HG02623 (cell line): Measurements from ENCODE around the gene RIPOR3.
"Not testable (repeated sequence)": the region's sequence is repeated elsewhere in the genome, so short reads cannot be mapped to it uniquely, and the experiment has no call there.

Source experiments
- ATAC-seq: cut with Tn5 transposase; IDR thresholded peaks from one replicate; pipeline ENCODE4 v1.9.1; 2021; ENCODE audit warnings: moderate library complexity; ENCODE audit not compliant: unreplicated experiment

Gene RIPOR3

DNA sequence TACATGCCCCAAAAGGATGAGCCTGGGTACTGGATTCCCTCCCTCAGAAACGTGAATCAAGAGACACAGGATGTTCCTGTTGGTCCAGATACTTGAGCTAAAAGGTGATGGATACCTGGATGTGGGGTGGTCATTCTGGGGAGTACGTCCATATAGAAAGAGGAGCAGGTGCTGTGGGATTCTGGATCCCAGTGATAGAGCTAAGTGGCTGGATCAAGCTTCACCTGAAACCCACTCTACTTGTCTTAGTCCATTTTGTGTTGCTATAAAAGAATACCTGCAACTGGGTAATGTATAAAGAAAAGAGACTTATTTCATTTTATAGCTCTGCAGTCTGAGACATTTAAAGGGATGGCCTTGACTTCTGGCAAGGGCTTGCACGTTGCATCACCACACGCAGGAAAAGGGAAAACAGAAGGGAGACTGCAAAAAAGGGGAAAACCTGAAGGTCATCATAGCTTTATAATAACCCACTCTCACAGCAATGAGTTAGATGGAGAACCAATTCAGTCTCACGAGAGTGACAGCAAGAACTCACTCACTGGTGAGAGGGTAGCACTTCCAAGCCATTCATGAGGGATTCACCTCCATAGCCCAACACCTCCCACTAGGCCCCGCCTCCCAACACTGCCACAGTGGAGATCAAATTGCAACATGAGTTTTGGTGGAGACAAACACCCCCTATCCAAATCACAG is 31.2 kb downstream of the RIPOR3 start:
- ATAC-seq: no peak

DNA sequence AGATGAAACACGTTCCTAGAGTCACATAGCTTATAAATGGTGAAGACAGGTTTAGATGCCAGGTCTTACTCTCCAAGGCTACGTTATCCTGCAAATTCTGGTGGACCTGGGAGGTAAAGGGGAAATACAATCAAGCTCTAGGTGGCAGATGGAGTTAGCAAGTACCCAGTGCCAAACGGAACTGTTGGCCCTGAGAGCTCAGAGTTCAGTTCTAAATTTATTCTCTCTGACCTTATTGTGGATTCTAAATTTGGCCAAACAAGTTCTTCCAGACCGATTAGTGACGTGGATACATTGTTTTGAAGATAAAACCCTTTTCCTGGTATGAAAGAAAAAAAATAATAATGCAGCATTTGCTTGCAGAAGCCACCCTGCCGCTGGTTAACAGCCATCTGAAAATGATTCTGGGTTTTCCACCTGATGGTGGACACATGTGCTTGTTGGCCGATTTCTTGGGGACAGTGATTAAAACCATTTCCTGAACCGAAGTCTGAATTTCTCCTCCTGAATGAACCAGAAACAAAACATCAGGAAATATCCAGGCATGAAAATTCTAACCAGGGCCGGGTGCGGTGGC is 32.5 kb downstream of the RIPOR3 start:
- ATAC-seq: no peak

DNA sequence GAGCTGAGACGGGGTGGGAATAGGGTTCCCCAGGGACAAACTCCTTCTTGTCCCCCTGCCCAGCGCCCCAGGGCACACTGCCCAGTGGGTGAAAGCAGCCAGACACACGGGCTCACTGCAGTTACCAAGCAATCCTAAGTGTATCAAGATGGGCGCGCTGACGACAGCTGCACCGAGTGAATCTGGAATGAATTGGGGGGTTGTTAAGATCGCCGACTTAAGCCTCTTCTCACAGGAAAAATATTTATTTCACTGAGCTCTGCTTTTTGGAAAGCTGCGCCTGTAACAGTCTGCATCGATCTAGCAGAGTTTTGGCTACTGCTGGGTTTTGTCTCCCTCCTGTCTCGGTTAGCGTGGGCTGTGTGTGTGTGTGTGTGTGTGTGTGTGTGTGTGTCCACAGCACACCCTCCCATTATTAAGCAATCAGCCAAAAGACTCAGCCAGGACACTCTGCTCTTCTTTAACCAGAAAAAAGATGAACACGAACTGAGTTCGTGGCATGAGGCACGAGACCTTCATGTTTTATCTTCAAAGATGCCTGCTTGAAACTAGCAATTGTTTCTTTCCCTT is 35.9 kb downstream of the RIPOR3 start:
- no peak for ATAC-seq

DNA sequence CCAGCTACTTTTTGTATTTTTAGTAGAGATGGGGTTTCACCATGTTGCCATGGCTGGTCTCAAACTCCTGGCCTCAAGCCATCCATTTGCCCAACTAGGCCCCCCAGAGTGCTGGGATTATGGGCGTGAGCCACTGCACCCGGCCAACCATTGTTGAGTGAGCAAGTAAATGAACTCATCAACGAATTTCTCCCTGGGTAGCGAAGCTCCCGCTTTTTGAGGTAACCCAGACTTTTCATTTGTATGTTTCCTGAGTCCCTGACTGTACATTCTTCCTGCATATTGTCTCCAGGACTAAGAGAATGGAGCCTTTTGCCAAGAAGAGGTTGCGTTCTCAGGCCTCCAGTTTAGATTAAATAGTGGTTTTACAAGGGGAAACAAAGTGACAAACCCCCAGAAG is 36.4 kb downstream of the RIPOR3 start:
- no peak for ATAC-seq

DNA sequence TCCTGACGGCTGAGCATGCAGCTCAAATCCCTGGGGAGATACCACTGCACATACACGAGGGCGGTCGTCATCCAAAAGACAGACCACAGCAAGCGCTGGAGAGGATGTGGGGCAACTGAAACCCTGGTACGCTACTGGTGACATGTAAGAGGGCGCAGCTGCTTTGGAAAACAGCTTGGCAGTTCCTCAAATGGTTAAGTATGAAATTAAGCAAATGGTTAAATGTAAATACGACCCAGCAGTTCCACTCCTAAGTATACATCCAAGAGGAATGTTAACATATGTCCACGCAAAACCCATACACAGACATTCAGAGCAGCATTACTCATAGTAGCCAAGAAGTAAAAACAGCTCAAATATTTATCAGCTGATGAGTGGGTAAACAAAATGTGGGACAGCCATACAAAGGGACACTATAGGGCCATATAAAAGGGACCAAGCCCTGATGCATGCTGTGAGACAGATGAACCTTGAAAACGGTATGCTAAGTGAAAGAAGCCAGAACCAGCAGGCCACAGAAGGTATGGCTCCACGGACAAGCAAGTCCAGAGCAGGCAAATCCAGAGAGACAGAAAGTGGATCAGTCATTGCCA is 38.5 kb downstream of the RIPOR3 start:
- ATAC-seq: no peak

DNA sequence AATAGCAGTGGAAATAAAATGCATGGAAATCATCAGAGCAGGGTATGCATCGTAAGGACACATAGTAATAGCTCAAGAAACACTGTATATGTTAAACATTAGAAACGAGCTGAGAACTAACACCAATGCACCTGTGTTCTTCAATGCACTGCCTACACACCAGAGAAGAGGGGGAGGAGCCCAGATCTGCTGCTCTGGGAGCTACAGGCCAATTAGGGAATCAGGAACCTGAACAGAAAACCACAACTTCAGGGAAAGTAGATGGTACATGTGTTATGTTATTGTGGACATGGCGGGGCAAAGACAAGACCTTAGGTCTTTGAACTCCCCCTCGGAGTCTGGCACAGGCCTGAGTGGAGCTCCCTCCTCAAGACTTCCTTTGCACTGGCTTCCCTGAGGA is 39.7 kb downstream of the RIPOR3 start:
- ATAC-seq: no peak

DNA sequence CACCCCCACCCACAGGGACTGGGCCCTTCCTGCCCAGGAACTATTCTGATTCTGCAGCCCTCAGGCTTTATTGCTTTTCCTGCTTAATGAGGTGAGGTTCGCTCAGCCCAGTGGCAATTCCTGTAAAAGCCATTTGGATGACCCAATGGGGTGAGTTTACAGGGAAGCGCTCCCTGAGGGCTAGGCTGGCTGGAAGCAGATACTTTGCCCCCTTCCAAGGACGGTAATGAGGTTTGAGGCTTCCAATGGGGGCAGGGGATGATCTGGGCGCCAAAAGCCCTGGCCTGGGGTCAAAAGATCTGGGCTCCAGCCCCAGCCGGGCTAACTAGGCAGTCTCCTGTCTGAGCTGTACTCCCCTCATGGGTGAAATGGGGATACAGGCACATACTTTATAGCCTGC is 41.8 kb downstream of the RIPOR3 start:
- ATAC-seq: no peak

DNA sequence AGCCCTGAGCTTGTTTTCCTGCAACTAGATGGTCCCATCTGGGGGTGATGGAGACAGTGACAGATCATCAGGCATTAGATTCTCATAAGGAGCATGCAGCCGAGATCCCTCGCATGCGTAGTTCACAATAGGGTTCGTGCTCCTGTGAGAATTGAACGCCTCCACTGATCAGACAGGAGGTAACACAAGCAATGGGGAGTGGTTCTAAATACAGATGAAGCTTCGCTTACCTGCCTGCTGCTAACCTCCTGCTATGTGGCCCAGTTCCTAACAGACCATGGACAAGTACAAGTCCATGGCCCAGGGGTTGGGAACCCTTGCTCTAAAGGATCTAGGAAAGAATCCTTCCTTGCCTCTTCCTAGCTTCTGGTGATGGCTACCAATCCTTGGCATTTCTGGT is 42.7 kb downstream of the RIPOR3 start:
- ATAC-seq: no peak

DNA sequence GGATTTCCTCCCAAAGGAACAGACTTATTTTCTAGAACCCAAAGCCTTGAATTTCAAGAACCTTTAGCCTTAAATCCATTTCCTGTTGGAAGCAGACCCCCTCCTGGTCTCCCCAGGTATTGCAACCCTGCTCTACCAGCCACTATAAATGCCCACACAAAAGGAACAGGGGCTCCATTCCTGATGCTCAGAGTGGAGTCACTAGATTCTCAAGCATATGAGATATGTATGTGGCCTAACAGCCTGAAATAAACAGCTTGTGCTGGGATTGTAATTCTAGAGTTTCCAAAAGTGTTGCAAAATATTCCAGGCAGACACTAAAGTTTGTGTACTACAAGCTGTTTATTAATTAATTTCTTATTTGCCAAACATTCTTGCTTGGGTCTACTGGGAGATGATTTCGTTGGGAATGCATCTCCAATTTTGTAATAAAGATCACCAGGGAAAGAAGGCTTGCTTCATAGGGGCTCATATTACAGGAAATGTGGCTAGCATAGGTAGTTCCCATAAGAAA is 44.8 kb downstream of the RIPOR3 start:
- no peak for ATAC-seq

DNA sequence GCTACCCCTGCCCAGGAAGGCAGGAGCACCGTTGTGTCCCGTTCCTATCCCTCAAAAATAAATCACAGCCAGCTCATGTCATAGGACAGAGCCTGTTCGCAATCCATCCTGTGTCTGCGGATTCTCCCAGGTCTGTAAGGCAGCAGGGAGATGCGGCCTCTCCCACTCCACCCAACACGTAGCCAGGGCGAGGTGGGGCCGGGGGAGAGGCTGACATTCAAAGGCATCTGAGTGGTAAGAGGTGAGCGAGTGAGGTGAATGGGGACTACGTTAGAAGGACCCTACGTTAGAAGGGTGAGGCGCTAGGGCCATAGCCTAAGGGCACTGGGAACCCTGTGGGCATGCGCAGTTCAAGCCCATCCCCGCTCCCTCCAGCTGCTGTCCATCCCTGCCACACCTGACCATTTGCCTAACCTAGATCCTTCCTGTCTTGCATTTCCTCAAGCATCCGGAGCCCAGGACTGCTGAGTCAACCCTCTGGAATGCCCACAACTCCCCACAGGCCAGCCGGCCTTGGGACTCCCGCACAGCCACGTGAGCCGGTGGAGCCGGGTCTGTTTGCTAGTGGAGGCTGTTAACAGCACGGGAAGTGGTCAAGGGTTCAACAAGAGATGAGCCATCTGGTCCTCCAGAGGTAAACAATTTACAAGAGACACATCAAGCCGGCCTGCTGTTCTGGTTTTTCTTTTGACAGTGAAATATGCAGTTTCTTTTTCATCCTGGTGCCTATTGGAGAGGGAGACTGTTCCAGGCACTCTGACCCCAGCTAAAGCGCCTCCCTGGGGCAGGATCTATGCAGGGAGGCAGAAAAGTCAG is 45.9 kb downstream of the RIPOR3 start:
- ATAC-seq: no peak

DNA sequence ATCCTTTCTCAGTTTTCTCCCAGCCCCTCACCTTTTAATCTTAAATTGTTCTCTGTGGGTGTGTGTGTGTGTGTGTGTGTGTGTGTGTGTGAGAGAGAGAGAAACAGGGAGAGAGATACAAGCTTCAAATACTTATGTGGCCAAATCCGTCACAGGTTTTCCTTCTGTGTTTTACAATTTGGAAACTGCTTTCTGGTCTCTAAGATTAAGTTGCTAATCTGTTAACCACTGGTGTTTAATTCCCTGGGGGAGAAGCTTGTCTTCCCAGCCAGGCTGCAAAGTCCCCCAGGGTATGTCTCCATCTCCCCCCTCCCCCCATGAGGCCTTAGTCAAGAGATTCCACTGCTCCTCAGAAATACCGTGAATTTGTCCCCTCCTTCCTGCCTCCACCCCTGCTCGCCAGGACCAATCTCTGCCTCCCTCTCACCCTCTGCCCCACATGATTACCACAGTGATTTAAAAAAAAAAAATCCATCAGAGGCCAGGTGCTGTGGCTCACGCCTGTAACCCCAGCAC is 49.0 kb downstream of the RIPOR3 start:
- ATAC-seq: no peak

DNA sequence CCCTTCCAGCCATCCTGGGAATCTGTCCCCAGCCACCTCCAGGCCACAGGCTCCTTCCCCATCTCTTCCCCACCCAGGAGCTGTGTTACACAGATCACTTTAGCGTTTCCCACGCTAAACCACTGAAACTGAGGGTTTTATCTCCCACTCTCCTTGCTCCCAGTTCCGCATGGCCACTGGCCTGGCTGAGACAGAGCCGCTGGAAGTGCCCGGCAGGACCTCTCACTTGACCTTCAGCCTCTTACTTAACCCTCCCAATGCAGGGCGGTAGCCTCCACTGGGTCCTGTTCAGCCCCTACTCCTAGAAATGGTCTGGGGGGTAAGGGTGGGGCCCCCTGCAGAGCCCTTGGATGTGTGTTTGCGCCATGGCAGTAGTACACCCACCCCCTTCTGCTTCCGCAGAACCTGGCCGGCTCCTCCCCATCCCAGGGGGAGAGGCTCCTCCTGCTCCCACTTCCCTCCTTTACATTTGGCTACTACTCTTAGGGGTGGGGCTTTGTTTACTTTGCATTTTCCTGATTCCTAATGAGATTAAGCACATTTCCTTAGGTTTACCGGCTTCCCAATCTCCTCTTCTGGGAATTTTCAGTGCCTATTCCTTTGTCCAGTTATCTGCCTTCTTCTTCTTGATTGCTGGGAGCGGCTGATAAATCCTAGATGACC is 49.6 kb downstream of the RIPOR3 start:
- ATAC-seq: not testable (repeated sequence)

DNA sequence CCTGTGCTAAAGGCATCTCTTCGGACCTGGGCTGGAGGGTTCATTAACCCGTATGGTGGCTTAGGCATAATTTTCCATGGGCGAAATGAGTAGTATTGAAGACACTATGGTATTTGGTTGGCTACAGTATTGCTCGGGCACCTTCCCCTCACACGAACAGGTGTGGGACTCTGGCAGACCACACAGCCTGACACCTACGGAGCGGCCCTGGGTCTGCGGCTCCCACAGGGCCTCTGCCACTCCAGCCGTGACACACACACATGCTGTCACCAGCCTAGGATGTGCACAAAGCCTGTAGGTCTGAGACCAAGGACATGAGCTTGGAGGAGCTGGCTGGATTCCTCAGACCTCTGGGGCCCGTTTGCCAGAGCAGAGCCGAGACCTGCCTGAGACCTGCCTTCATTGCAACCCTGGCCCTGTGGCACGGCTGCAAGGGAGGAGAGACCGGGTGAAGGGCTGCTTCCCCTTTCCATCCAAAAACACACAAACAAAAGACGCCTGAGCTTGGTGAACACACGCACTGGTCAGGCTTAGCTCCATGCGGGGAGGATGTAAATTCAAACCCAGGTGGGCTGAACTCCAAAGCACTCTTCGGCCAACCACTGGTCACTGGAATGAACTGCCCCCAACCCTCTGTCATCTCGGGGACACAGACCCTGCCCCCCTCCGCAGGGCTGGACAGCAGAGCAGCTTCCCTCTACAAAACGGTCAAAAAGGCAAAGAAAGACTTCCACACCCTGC is 51.2 kb downstream of the RIPOR3 start:
- ATAC-seq: not testable (repeated sequence)

DNA sequence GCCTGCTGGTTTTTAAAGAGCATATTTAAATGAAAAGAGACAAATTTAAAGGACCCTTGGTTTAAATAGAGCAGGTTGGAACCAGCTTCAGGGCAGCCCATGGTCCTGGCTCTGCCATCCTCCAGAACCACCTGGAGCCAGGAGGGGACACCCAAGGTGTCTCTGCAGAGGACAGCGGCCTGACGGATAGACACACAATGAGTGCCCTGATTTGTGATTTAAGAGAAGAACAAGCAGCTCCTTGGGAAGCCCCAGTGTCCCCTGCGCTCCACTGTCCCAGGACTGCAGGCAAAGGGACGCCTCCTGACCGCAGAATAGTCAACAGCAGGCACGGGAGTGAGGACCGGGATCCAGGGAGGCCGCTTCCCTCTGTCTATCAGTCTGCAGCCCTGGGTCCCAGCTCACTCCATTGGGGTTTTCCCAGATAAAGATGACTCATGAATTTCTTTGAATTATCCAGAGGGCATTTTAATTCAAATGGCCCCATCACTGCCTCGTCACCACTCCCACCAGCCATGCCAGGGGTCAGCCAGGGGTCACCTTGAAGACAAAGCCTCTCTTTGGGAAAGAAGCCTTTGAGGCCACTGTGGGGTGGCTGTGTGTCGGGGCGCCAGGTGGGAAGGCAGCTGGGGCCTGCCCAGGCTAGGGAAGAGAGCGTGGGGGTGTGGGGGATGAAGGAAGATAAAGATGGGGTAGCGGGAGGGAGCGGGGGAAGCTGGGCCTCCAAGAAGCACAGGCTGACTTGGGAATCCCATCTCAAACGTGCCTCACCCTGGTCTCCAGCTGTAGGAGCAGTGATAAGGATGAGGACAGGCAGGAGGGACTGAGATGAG is 53.1 kb downstream of the RIPOR3 start:
- not testable (repeated sequence) for ATAC-seq

DNA sequence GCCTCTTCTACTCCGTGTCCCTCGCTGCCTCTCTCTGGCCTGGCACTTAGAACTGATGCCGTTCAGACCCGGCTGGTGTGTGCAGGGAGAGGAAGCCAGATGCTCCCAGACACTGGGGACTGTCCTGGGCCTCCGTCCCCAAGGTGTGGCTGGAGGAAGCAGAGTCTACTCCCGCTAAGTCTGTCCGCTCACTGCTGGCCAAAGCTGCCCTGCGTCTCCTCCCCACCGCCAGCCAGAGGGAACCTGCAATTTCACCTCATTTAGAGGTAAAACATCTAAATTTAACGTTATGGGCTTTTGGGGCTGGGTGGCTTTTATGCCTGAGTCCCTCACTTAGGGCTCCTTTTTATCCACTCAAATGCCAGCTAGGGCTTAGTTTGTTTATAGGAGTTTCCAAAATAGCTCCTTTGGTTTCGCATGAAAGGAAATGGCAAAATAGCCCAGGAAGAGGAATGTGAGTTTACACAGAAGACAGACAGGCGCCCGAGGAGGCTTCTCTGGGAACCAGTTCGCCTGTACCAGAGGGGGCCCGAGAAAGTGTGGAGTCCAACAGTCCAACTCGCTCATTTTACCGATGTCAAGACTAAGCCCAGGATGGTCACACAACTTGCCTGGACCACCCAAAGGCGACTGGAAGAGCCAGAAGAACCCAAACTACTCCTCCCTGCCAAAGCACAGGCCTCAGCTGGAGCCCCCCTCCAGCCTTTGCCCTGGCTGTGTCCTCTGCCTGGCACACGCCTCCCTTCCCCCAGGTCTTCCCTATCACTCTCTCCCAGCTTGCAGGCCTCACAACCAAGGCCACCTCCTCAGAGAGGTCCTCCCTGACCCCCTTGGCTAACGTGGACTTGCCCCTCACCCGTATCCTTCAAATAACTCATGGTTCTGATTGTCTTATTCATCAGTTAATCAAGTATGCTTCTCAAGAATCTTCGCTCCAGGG is 54.5 kb downstream of the RIPOR3 start:
- no peak for ATAC-seq

DNA sequence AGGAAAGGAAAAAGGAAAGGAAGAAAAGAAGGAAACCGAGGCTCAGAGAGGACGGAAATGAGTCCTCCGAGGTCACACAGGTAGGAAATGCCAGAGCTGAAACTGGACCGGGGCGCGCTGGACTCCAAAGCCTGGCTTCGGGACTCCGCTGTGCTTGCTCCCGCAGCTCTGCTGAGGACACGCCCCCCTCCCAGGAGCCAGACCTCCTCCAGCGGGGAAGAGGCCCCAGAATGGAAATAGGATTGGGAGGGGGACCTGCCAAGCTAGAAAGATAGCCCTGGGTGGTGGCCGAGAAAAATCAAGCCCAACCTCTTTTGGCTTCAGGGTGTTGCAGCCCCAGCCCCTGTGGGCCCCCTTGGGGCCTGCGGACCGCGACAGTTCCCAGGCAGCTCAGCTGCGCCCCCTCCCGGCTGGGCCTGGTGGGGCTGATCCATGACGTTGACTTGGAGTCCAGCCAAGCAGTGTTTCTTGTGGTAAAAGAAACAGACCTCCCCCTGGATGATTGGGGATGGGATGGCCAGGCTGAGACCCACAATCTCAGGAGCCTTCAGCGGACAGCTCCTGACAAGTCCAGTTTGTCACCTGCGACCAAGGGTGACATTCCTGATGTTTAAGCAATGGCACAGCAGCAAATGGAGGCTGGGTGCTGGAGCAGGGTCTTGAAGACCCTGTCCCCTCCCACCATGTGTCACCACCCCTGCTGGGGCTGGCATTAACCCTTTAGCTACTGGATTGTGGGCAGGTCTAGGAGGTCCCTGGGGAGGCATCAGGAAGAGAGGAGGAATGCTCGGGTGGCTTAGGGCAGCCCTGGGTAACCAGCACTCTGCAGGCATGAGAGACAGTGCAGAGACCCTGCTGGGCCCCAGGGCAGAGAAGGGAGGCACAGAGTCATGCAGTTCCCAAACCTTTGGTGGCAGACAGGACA is 55.4 kb downstream of the RIPOR3 start:
- no peak for ATAC-seq
